HepG2 (cell line): Measurements from ENCODE around the gene PLCB4. TPM values are rescaled to one million over a fixed set of nuclear protein-coding genes. Genes with fewer than 3 reads are reported as not detected.

Experiments used
- ATAC-seq: fragments of 200-7000 bp; cut with Tn5 transposase; 3 replicates; pipeline ENCODE4 v1.9.1; 2020; ENCODE audit warnings: mild to moderate bottlenecking, moderate library complexity
- BruUV-seq: library from RNA; stranded (reverse); fragments of 400-500 nt; replicated peaks from 2 replicates; lab custom pipeline; 2021; lab: Mats Ljungman, UMichigan
- CTCF ChIA-PET: fragments of 300-600 bp; formaldehyde crosslinking; extraction: SDS; loops from one replicate; lab custom pipeline; 2021; ENCODE audit warnings: low total read pairs, inconsistent platforms, low intra/inter-chr PET ratio; lab: Yijun Ruan, JAX
- POLR2A ChIA-PET: fragments of 350-600 bp; sonication (Branson Sonifier 250); formaldehyde crosslinking; loops from one replicate; lab custom pipeline; 2020; ENCODE audit warnings: antibody characterized with exemption, inconsistent platforms; lab: Yijun Ruan, JAX
- DNase-seq: peaks from one replicate; pipeline ENCODE4 v3.0.0-alpha.2; 2015; ENCODE audit warnings: low spot score
- FAIRE-seq: peaks from 3 replicates; lab custom pipeline; 2011; peaks lifted over from hg19 to GRCh38; lab: Jason Lieb, UNC
- H2AFZ ChIP-seq: one replicate; pipeline ENCODE4 v1.6.1; 2011; ENCODE audit warnings: low read length, inconsistent platforms
- H3K27ac ChIP-seq: fragments of 300-600 bp; 3 replicates; pipeline ENCODE4 v1.8.0; 2011; ENCODE audit warnings: mixed run types, mild to moderate bottlenecking, mixed read lengths, low read length, inconsistent platforms; ENCODE audit not compliant: insufficient read depth; ENCODE audit errors: extremely low read length
- H3K27me3 ChIP-seq, 2 experiments: fragments of 200-600 bp in 1 of 2; 2 replicates in 1 of 2; 3 replicates in 1 of 2; pipeline versions ENCODE4 v1.6.0 to v1.8.0; 2011; ENCODE audit warnings: low read length in 2 of 2, mild to moderate bottlenecking in 2 of 2, moderate library complexity in 2 of 2, inconsistent platforms in 1 of 2; ENCODE audit not compliant: insufficient read depth in 2 of 2, control insufficient read depth in 1 of 2
- H3K36me3 ChIP-seq, 2 experiments: fragments of 200-600 bp in 1 of 2; replicated peaks in 1 of 2; 2 replicates in 1 of 2; 3 replicates in 1 of 2; pipeline versions ENCODE4 v1.5.1 to v1.8.0; 2011; ENCODE audit warnings: low read length in 2 of 2, inconsistent platforms in 1 of 2; ENCODE audit not compliant: insufficient read depth in 2 of 2, control insufficient read depth in 1 of 2
- H3K4me1 ChIP-seq: 2 replicates; pipeline ENCODE4 v1.5.1; 2012; ENCODE audit warnings: low read length, inconsistent platforms; ENCODE audit not compliant: insufficient read depth
- H3K4me2 ChIP-seq: 2 replicates; pipeline ENCODE4 v1.6.0; 2011; ENCODE audit warnings: low read depth, low read length, inconsistent platforms
- H3K4me3 ChIP-seq, 3 experiments: fragments of 200-600 bp in 1 of 3; sonication (generic), shearing (Covaris generic) in 1 of 3; replicated peaks in 1 of 3; 2 replicates each; pipeline ENCODE4 v1.5.1; 2011 to 2016; ENCODE audit warnings: low read length in 3 of 3, inconsistent platforms in 2 of 3, low read depth in 2 of 3, mild to moderate bottlenecking in 2 of 3, control low read depth in 1 of 3, mixed read lengths in 1 of 3; ENCODE audit not compliant: insufficient read depth in 1 of 3
- H3K79me2 ChIP-seq: one replicate; pipeline ENCODE4 v1.6.1; 2011; ENCODE audit warnings: low read length, inconsistent platforms; ENCODE audit not compliant: insufficient read depth
- H3K9ac ChIP-seq: 2 replicates; pipeline ENCODE4 v1.6.0; 2011; ENCODE audit warnings: mild to moderate bottlenecking, low read depth, low read length, inconsistent platforms; ENCODE audit not compliant: insufficient read depth
- H3K9me3 ChIP-seq: 2 replicates; pipeline ENCODE4 v1.5.1; 2012; ENCODE audit warnings: mild to moderate bottlenecking, low read length
- H4K20me1 ChIP-seq: 2 replicates; pipeline ENCODE4 v1.6.0; 2011; ENCODE audit warnings: inconsistent platforms, mild to moderate bottlenecking, low read length, moderate library complexity; ENCODE audit not compliant: insufficient read depth
- EED ChIP-seq: sonication (generic); formaldehyde crosslinking; IDR thresholded peaks from 2 replicates; pipeline ENCODE4 v1.5.0; 2020; ENCODE audit warnings: mild to moderate bottlenecking, missing genetic modification reagents
- MAFF ChIP-seq: IDR thresholded peaks from 2 replicates; pipeline ENCODE4 v1.6.1; 2011; ENCODE audit warnings: low read depth, low read length, improper control_type of control experiment
- MAFK ChIP-seq, 2 experiments: IDR thresholded peaks in 1 of 2; conservative IDR thresholded peaks in 1 of 2; 2 replicates each; pipeline ENCODE4 v1.6.1; 2011; ENCODE audit warnings: improper control_type of control experiment in 2 of 2, low read length in 2 of 2
- RBAK ChIP-seq: sonication (generic); formaldehyde crosslinking; IDR thresholded peaks from 2 replicates; pipeline ENCODE4 v1.5.1; 2020; ENCODE audit warnings: mild to moderate bottlenecking, missing genetic modification reagents
- REL ChIP-seq: sonication (generic); formaldehyde crosslinking; conservative IDR thresholded peaks from 2 replicates; pipeline ENCODE4 v1.8.0; 2022; ENCODE audit warnings: mild to moderate bottlenecking, missing genetic modification reagents, moderate library complexity
- ZBTB42 ChIP-seq: sonication (generic); formaldehyde crosslinking; IDR thresholded peaks from 2 replicates; pipeline ENCODE4 v1.5.0; 2020; ENCODE audit warnings: mild to moderate bottlenecking, missing genetic modification reagents
- ZFAT ChIP-seq: sonication (generic); formaldehyde crosslinking; conservative IDR thresholded peaks from 2 replicates; pipeline ENCODE4 v1.8.1; 2023; ENCODE audit warnings: missing genetic modification reagents, inconsistent platforms
- ZNF784 ChIP-seq: sonication (generic); formaldehyde crosslinking; IDR thresholded peaks from 2 replicates; pipeline ENCODE4 v1.5.1; 2020; ENCODE audit warnings: missing genetic modification reagents, mild to moderate bottlenecking, borderline replicate concordance
- WGBS: methylation state at CpG from one replicate; pipeline ENCODE4 v1.1.6; 2017; ENCODE audit warnings: low lambda C conversion rate; 5-methylcytosine and 5-hydroxymethylcytosine counted together
- in situ Hi-C: cut with HindIII; loops from 2 replicates; pipeline ENCODE4 v1.10.0; 2017; ENCODE audit warnings: low pct_unique_long_range_greater_than_20kb; ENCODE audit not compliant: extremely low pct_ligation_motif_present
- intact Hi-C: fragments of 100-400 bp; cut with micrococcal nuclease; formaldehyde crosslinking; loops from one replicate; pipeline ENCODE4 v1.10.0; 2022; ENCODE audit not compliant: unreplicated experiment
- polyA plus RNA-seq, 8 experiments: library from polyadenylated mRNA; depleted of rRNA in 3 of 8; stranded (reverse) in 7 of 8; unstranded in 1 of 8; fragments of >200 nt; fragmentation: Illumina TruSeq in 4 of 8; extraction: Trizol in 4 of 8; gene quantifications; 2 replicates each; pipeline versions ENCODE4 v1.2.1 to v1.2.3, GENCODE V29; 2011 to 2016; ENCODE audit warnings: low read depth in 4 of 8, missing spikeins in 1 of 8, mixed read lengths in 1 of 8; ENCODE audit not compliant: insufficient read depth in 1 of 8
- total RNA-seq, 5 experiments: library from RNA; depleted of rRNA; stranded (reverse); fragments of >200 nt; fragmentation: Illumina TruSeq; extraction: Trizol; gene quantifications; 2 replicates each; pipeline ENCODE4 v1.2.3, GENCODE V29; 2016; ENCODE audit warnings: low read depth in 1 of 5
- TF ChIP-seq, protein P1 (sequence below): sonication (generic); formaldehyde crosslinking; IDR thresholded peaks from 2 replicates; pipeline ENCODE4 v1.5.0; 2020; ENCODE audit warnings: missing genetic modification reagents
- TF ChIP-seq, protein P2 (sequence below): IDR thresholded peaks from 2 replicates; pipeline ENCODE4 v1.4.0; 2020; ENCODE audit warnings: mild to moderate bottlenecking, missing genetic modification reagents
- TF ChIP-seq, protein P3 (sequence below): sonication (generic); formaldehyde crosslinking; conservative IDR thresholded peaks from 2 replicates; pipeline ENCODE4 v1.8.1; 2023; ENCODE audit warnings: missing genetic modification reagents

The PLCB4 gene
- total and polyA plus RNA-seq, 2 of the 13 experiments (the other 11 are each of a cell fraction or from before 2014, with no cell fraction given), result 0.01 TPM; not detected in 1

- H3K27ac ChIP-seq, result no peak overlapping the region
- no TSS peak for BruUV-seq
- no peaks in the 10 kb centered on the region for H3K4me1 ChIP-seq
- no peaks in the 10 kb centered on the region for H3K79me2 ChIP-seq
- intact Hi-C loops (no loop called here), in situ Hi-C loops (loop anchor here (10.0 to 25.0 kb wide), 2 partner anchors 499 to 672 kb away; no protein-coding TSS in a partner anchor)
- no peak for DNase-seq
- ChIA-PET POLR2A (no interaction called here), CTCF (no interaction called here)
- 11% methylated on average over 2 of the region's 2 CpGs for WGBS
- peaks cover 0 to 7% of the 10 kb centered on the region in 2 experiments; a peak in 1 of 5 replicates for H3K27me3 ChIP-seq
- no peaks in the 10 kb centered on the region for H3K36me3 ChIP-seq
- no peak overlapping the region for H3K4me3 ChIP-seq
- no peak overlapping the region for H2AFZ ChIP-seq
- no peak for TF ChIP-seq ZNF784 (CRISPR knock-in tag)
- TF ChIP-seq, protein P1, sequence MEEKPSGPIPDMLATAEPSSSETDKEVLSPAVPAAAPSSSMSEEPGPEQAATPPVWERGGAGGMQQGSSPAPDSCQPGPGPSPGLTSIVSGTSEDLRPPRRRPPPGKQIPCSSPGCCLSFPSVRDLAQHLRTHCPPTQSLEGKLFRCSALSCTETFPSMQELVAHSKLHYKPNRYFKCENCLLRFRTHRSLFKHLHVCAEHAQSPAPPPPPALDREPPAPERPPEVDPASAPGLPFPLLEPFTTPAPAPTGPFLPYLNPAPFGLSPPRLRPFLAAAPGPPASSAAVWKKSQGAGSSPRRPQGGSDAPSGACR, result no peak
- H3K4me2 ChIP-seq, result no peak overlapping the region
- no peak overlapping the region for H3K9ac ChIP-seq
- no peak for FAIRE-seq
- no peaks in the 10 kb centered on the region for H4K20me1 ChIP-seq
- ATAC-seq, result no peak
- H3K9me3 ChIP-seq, result no peaks in the 10 kb centered on the region
These were observed 346.5 kb downstream of the PLCB4 start for GRCh38 chr20:9415426-9415825.

DNA sequence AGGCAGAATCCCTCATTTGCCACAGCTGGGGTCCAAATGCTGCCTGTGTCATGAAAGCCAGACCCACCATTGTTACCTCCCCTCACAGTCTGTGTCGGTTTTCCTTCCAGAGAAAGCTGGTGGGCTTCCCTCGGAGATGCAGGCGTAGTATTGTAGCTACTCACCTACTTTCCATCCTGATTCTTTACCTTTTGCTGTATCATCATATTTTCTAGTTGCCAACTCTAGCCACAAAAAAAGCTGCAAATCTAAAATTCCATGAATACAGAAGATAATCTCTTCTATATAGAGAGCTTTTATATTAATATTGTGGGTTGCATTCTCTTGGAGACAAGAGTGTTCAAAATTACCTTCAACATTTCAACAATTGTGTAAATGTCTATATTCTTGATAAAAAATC is 347.5 kb downstream of the PLCB4 start:
- no peak for FAIRE-seq
- in situ Hi-C loops, result loop anchor here (10.0 to 25.0 kb wide), 2 partner anchors 498 to 671 kb away; no protein-coding TSS in a partner anchor
- H3K79me2 ChIP-seq, result no peaks in the 10 kb centered on the region

More for the DNA sequence above, 347.5 kb downstream of the PLCB4 start:
- H3K4me3 ChIP-seq, result no peak overlapping the region
- no TSS peak for BruUV-seq
- peaks cover 0 to 7% of the 10 kb centered on the region in 2 experiments; a peak in 1 of 5 replicates for H3K27me3 ChIP-seq
- whole genome bisulfite sequencing, result 5% methylated on average over 3 of the region's 3 CpGs
- H2AFZ ChIP-seq, result no peak overlapping the region
- no peak for TF ChIP-seq REL (CRISPR knock-in tag)
- no peak for TF ChIP-seq ZBTB42
- TF ChIP-seq, protein P2, sequence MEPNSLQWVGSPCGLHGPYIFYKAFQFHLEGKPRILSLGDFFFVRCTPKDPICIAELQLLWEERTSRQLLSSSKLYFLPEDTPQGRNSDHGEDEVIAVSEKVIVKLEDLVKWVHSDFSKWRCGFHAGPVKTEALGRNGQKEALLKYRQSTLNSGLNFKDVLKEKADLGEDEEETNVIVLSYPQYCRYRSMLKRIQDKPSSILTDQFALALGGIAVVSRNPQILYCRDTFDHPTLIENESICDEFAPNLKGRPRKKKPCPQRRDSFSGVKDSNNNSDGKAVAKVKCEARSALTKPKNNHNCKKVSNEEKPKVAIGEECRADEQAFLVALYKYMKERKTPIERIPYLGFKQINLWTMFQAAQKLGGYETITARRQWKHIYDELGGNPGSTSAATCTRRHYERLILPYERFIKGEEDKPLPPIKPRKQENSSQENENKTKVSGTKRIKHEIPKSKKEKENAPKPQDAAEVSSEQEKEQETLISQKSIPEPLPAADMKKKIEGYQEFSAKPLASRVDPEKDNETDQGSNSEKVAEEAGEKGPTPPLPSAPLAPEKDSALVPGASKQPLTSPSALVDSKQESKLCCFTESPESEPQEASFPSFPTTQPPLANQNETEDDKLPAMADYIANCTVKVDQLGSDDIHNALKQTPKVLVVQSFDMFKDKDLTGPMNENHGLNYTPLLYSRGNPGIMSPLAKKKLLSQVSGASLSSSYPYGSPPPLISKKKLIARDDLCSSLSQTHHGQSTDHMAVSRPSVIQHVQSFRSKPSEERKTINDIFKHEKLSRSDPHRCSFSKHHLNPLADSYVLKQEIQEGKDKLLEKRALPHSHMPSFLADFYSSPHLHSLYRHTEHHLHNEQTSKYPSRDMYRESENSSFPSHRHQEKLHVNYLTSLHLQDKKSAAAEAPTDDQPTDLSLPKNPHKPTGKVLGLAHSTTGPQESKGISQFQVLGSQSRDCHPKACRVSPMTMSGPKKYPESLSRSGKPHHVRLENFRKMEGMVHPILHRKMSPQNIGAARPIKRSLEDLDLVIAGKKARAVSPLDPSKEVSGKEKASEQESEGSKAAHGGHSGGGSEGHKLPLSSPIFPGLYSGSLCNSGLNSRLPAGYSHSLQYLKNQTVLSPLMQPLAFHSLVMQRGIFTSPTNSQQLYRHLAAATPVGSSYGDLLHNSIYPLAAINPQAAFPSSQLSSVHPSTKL, result no peak
- TF ChIP-seq, protein P3, sequence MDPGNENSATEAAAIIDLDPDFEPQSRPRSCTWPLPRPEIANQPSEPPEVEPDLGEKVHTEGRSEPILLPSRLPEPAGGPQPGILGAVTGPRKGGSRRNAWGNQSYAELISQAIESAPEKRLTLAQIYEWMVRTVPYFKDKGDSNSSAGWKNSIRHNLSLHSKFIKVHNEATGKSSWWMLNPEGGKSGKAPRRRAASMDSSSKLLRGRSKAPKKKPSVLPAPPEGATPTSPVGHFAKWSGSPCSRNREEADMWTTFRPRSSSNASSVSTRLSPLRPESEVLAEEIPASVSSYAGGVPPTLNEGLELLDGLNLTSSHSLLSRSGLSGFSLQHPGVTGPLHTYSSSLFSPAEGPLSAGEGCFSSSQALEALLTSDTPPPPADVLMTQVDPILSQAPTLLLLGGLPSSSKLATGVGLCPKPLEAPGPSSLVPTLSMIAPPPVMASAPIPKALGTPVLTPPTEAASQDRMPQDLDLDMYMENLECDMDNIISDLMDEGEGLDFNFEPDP, result no peak
- TF ChIP-seq MAFF, result peak; percentile 94
- TF ChIP-seq MAFK (conservative IDR thresholded peaks at IDR 0.05 in 1 of 2, IDR thresholded peaks at IDR 0.05 in 1 of 2; ENCODE audit: low read length in 2 of 2), result peak; percentile 96 to 97
- no peak for TF ChIP-seq EED (CRISPR knock-in tag)
- no peak for TF ChIP-seq RBAK (CRISPR knock-in tag)
- TF ChIP-seq ZFAT (CRISPR knock-in tag), result no peak
- no peaks in the 10 kb centered on the region for H3K4me1 ChIP-seq
- H4K20me1 ChIP-seq, result no peaks in the 10 kb centered on the region
- no peak overlapping the region for H3K9ac ChIP-seq
- intact Hi-C loops, result no loop called here
- no peaks in the 10 kb centered on the region for H3K36me3 ChIP-seq
- no peak overlapping the region for H3K4me2 ChIP-seq
- no peak overlapping the region for H3K27ac ChIP-seq
- H3K9me3 ChIP-seq, result no peaks in the 10 kb centered on the region
- CTCF ChIA-PET, result no interaction called here
- ATAC-seq (no peak), DNase-seq (no peak)
- POLR2A ChIA-PET, result no interaction called here
